ENCODE measurements around the gene LNPEP. TPM values are rescaled to one million over a fixed set of nuclear protein-coding genes. Genes with fewer than 3 reads are reported as not detected.

The LNPEP gene
- total RNA-seq, 1 experiment from 2014 or later: 18.8 TPM

- peak in 1 of 2 experiments; percentile 34 for DNase-seq
- ChIA-PET POLR2A (ENCODE audit: unreplicated experiment) (no interaction called here), CTCF (no interaction called here)
- no peaks in the 10 kb centered on the region for H4K20me1 ChIP-seq (ENCODE audit: insufficient read depth)
- BruUV-seq (replicated peaks): no TSS peak
- no peak overlapping the region for H2AFZ ChIP-seq
- intact Hi-C loops (cut with micrococcal nuclease; ENCODE audit: unreplicated experiment): no loop called here
- no peaks in the 10 kb centered on the region for H3K4me1 ChIP-seq (replicated peaks; ENCODE audit: insufficient read depth)
- peaks cover 5% of the 10 kb centered on the region; the same call in 1 of the 2 replicates for H3K36me3 ChIP-seq (ENCODE audit: low read depth)
- no peaks in the 10 kb centered on the region for H3K9me2 ChIP-seq (ENCODE audit: insufficient read depth)
- no peaks in the 10 kb centered on the region for H3K79me2 ChIP-seq (ENCODE audit: low read depth)
- TF ChIP-seq EZH2 (IDR thresholded peaks at IDR 0.05; ENCODE audit: low read depth) (no peak), CTCF (conservative IDR thresholded peaks at IDR 0.05) (no peak)
- no peak overlapping the region for H3K4me2 ChIP-seq
- H3K27me3 ChIP-seq (ENCODE audit: insufficient read depth, low read depth): no peaks in the 10 kb centered on the region
- H3K9me3 ChIP-seq (ENCODE audit: insufficient read depth, low read depth): no peaks in the 10 kb centered on the region
- H3F3A ChIP-seq (ENCODE audit: insufficient read depth, low read depth): no peaks in the 10 kb centered on the region
- H3K4me3 ChIP-seq: no peak overlapping the region
- no peak overlapping the region for H3K27ac ChIP-seq
These were observed 70.7 kb downstream of the LNPEP start for GRCh38 chr5:97006454-97007060.

GRCh38 chr5:97009212-97009898 lies 73.5 kb downstream of the LNPEP start:
- H3K4me2 ChIP-seq: no peak overlapping the region
- no peaks in the 10 kb centered on the region for H3K4me1 ChIP-seq (replicated peaks; ENCODE audit: insufficient read depth)
- H4K20me1 ChIP-seq (ENCODE audit: insufficient read depth): no peaks in the 10 kb centered on the region
- H3K27me3 ChIP-seq (ENCODE audit: insufficient read depth, low read depth): no peaks in the 10 kb centered on the region
- TF ChIP-seq CTCF (conservative IDR thresholded peaks at IDR 0.05): no peak
- TF ChIP-seq EZH2 (IDR thresholded peaks at IDR 0.05; ENCODE audit: low read depth): no peak
- H2AFZ ChIP-seq: no peak overlapping the region
- H3F3A ChIP-seq (ENCODE audit: insufficient read depth, low read depth): no peaks in the 10 kb centered on the region
- H3K79me2 ChIP-seq (ENCODE audit: low read depth): no peaks in the 10 kb centered on the region
- no peak overlapping the region for H3K4me3 ChIP-seq
- 0 out of 2 replicates have a peak, but pooled peaks cover 4% of the 10 kb centered on the region for H3K9me2 ChIP-seq (ENCODE audit: insufficient read depth)
- no peak for DNase-seq
- H3K27ac ChIP-seq: no peak overlapping the region
- ChIA-PET CTCF (no interaction called here), POLR2A (ENCODE audit: unreplicated experiment) (no interaction called here)
- intact Hi-C loops (cut with micrococcal nuclease; ENCODE audit: unreplicated experiment): no loop called here
- no TSS peak for BruUV-seq (replicated peaks)
- H3K9me3 ChIP-seq (ENCODE audit: insufficient read depth, low read depth): no peaks in the 10 kb centered on the region
- H3K36me3 ChIP-seq (ENCODE audit: low read depth): peaks cover 5% of the 10 kb centered on the region; the same call in 1 of the 2 replicates

DNA sequence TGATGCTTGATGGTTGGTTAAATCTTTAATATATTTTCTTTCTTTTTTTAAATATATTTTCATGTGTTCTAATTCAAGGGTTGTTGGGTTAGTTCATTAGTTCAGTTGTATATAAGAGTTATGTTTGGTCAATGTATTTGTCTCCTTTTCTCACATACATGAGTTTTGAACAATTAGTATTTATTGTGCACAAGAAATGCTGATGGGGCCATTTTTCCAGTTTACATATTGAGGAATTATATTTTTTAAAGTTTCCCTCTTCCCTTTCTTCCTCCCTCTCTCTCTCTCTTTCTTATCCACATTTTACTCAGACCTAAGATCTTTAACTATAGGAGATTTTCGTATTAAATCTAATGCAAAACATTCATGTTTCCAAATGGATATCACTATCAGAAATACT lies 74.0 kb downstream of the LNPEP start:
- H3K79me2 ChIP-seq (ENCODE audit: low read depth): no peaks in the 10 kb centered on the region
- H3K27me3 ChIP-seq (ENCODE audit: insufficient read depth, low read depth): no peaks in the 10 kb centered on the region
- no peak overlapping the region for H3K27ac ChIP-seq
- no peaks in the 10 kb centered on the region for H3K4me1 ChIP-seq (replicated peaks; ENCODE audit: insufficient read depth)
- no peak overlapping the region for H2AFZ ChIP-seq
- CTCF ChIA-PET: no interaction called here
- no peaks in the 10 kb centered on the region for H3K9me3 ChIP-seq (ENCODE audit: insufficient read depth, low read depth)
- no TSS peak for BruUV-seq (replicated peaks)
- H3K4me2 ChIP-seq: no peak overlapping the region
- H3K9me2 ChIP-seq (ENCODE audit: insufficient read depth): 0 out of 2 replicates have a peak, but pooled peaks cover 5% of the 10 kb centered on the region
- TF ChIP-seq CTCF (conservative IDR thresholded peaks at IDR 0.05): no peak
- TF ChIP-seq EZH2 (IDR thresholded peaks at IDR 0.05; ENCODE audit: low read depth): no peak
- H3K36me3 ChIP-seq (ENCODE audit: low read depth): peaks cover 8% of the 10 kb centered on the region
- POLR2A ChIA-PET (ENCODE audit: unreplicated experiment): no interaction called here
- no peaks in the 10 kb centered on the region for H4K20me1 ChIP-seq (ENCODE audit: insufficient read depth)
- intact Hi-C loops (cut with micrococcal nuclease; ENCODE audit: unreplicated experiment): no loop called here
- no peak overlapping the region for H3K4me3 ChIP-seq
- no peaks in the 10 kb centered on the region for H3F3A ChIP-seq (ENCODE audit: insufficient read depth, low read depth)
- no peak for DNase-seq
